ENCODE results near the gene TPSB2.
"Not testable (repeated sequence)": the region's sequence is repeated elsewhere in the genome, so short reads cannot be mapped to it uniquely, and the experiment has no call there.

TPSB2 gene

GRCh38 chr16:1260101-1260680 is 30.2 kb upstream of the TPSB2 start:
- H3K27me3 ChIP-seq (ENCODE audit: control insufficient read depth, insufficient read depth, low read length), result peaks cover 38% of the 10 kb centered on the region
- H3K4me2 ChIP-seq (ENCODE audit: low read length), result no peak overlapping the region
- no peaks in the 10 kb centered on the region for H3K4me1 ChIP-seq (ENCODE audit: control insufficient read depth, insufficient read depth, low read length)
- H3K36me3 ChIP-seq (ENCODE audit: insufficient read depth, low read length), result no peaks in the 10 kb centered on the region
- H3K9me3 ChIP-seq (replicated peaks; ENCODE audit: low read length), result no peaks in the 10 kb centered on the region
- no peak overlapping the region for H3K9ac ChIP-seq (ENCODE audit: low read depth, low read length)
- no peak overlapping the region for H3K4me3 ChIP-seq (ENCODE audit: low read length)

GRCh38 chr16:1259760-1260068 is 29.7 kb upstream of the TPSB2 start:
- H3K4me2 ChIP-seq (ENCODE audit: low read length), result no peak overlapping the region
- H3K9ac ChIP-seq (ENCODE audit: low read depth, low read length), result no peak overlapping the region
- peaks cover 38% of the 10 kb centered on the region for H3K27me3 ChIP-seq (ENCODE audit: control insufficient read depth, insufficient read depth, low read length)

GRCh38 chr16:1258906-1259759 is 29.1 kb upstream of the TPSB2 start:
- Histone ChIP-seq H3K27me3 (ENCODE audit: control insufficient read depth, insufficient read depth, low read length) (peaks cover 38% of the 10 kb centered on the region), H3K4me1 (ENCODE audit: control insufficient read depth, insufficient read depth, low read length) (no peaks in the 10 kb centered on the region), H3K9ac (ENCODE audit: low read depth, low read length) (no peak overlapping the region), H3K4me3 (ENCODE audit: low read length) (no peak overlapping the region), H3K4me2 (ENCODE audit: low read length) (no peak overlapping the region), H3K9me3 (replicated peaks; ENCODE audit: low read length) (no peaks in the 10 kb centered on the region), H3K36me3 (ENCODE audit: insufficient read depth, low read length) (no peaks in the 10 kb centered on the region)

More at GRCh38 chr16:1259760-1260068, 29.7 kb upstream of the TPSB2 start:
- no peaks in the 10 kb centered on the region for H3K36me3 ChIP-seq (ENCODE audit: insufficient read depth, low read length)
- H3K4me1 ChIP-seq (ENCODE audit: control insufficient read depth, insufficient read depth, low read length), result no peaks in the 10 kb centered on the region
- no peak overlapping the region for H3K4me3 ChIP-seq (ENCODE audit: low read length)
- no peaks in the 10 kb centered on the region for H3K9me3 ChIP-seq (replicated peaks; ENCODE audit: low read length)

- Histone ChIP-seq H3K36me3 (ENCODE audit: insufficient read depth, low read length) (no peaks in the 10 kb centered on the region), H3K4me2 (ENCODE audit: low read length) (no peak overlapping the region), H3K27me3 (ENCODE audit: control insufficient read depth, insufficient read depth, low read length) (peaks cover 38% of the 10 kb centered on the region), H3K4me1 (ENCODE audit: control insufficient read depth, insufficient read depth, low read length) (no peaks in the 10 kb centered on the region), H3K9ac (ENCODE audit: low read depth, low read length) (no peak overlapping the region), H3K9me3 (replicated peaks; ENCODE audit: low read length) (no peaks in the 10 kb centered on the region), H3K4me3 (ENCODE audit: low read length) (no peak overlapping the region)
Measured at GRCh38 chr16:1258225-1258600, 28.2 kb upstream of the TPSB2 start.

GRCh38 chr16:1257561-1258224 is 27.7 kb upstream of the TPSB2 start:
- no peak overlapping the region for H3K9ac ChIP-seq (ENCODE audit: low read depth, low read length)
- H3K27me3 ChIP-seq (ENCODE audit: control insufficient read depth, insufficient read depth, low read length), result peaks cover 38% of the 10 kb centered on the region
- no peaks in the 10 kb centered on the region for H3K36me3 ChIP-seq (ENCODE audit: insufficient read depth, low read length)
- H3K4me2 ChIP-seq (ENCODE audit: low read length), result no peak overlapping the region
- H3K4me3 ChIP-seq (ENCODE audit: low read length), result no peak overlapping the region
- H3K9me3 ChIP-seq (replicated peaks; ENCODE audit: low read length), result no peaks in the 10 kb centered on the region
- no peaks in the 10 kb centered on the region for H3K4me1 ChIP-seq (ENCODE audit: control insufficient read depth, insufficient read depth, low read length)

GRCh38 chr16:1256874-1257322 is 26.9 kb upstream of the TPSB2 start:
- Histone ChIP-seq H3K9ac (ENCODE audit: low read depth, low read length) (no peak overlapping the region), H3K27me3 (ENCODE audit: control insufficient read depth, insufficient read depth, low read length) (peaks cover 30% of the 10 kb centered on the region), H3K4me3 (ENCODE audit: low read length) (no peak overlapping the region), H3K4me1 (ENCODE audit: control insufficient read depth, insufficient read depth, low read length) (no peaks in the 10 kb centered on the region), H3K9me3 (replicated peaks; ENCODE audit: low read length) (no peaks in the 10 kb centered on the region), H3K4me2 (ENCODE audit: low read length) (no peak overlapping the region), H3K36me3 (ENCODE audit: insufficient read depth, low read length) (no peaks in the 10 kb centered on the region)

- H3K27me3 ChIP-seq (ENCODE audit: control insufficient read depth, insufficient read depth, low read length), result peaks cover 25% of the 10 kb centered on the region
- H3K36me3 ChIP-seq (ENCODE audit: insufficient read depth, low read length); H3K9me3 ChIP-seq (replicated peaks; ENCODE audit: low read length); H3K9ac ChIP-seq (ENCODE audit: low read depth, low read length); H3K4me1 ChIP-seq (ENCODE audit: control insufficient read depth, insufficient read depth, low read length); H3K4me2 ChIP-seq (ENCODE audit: low read length); H3K4me3 ChIP-seq (ENCODE audit: low read length): not testable (repeated sequence)
Measured at GRCh38 chr16:1256296-1256873, 26.4 kb upstream of the TPSB2 start.

GRCh38 chr16:1255276-1256122 is 25.5 kb upstream of the TPSB2 start, which contains the start of gene TPSD1:
TPSD1 (plus strand) TSS chr16:1256069; CDS start chr16:1256281, 212 bp downstream.
- not testable (repeated sequence) for H3K36me3 ChIP-seq (ENCODE audit: insufficient read depth, low read length); H3K9ac ChIP-seq (ENCODE audit: low read depth, low read length); H3K9me3 ChIP-seq (replicated peaks; ENCODE audit: low read length); H3K4me1 ChIP-seq (ENCODE audit: control insufficient read depth, insufficient read depth, low read length); H3K4me2 ChIP-seq (ENCODE audit: low read length); H3K4me3 ChIP-seq (ENCODE audit: low read length)
- peaks cover 17% of the 10 kb centered on the region for H3K27me3 ChIP-seq (ENCODE audit: control insufficient read depth, insufficient read depth, low read length)

- H3K4me2 ChIP-seq (ENCODE audit: low read length); H3K9ac ChIP-seq (ENCODE audit: low read depth, low read length); H3K4me3 ChIP-seq (ENCODE audit: low read length); H3K4me1 ChIP-seq (ENCODE audit: control insufficient read depth, insufficient read depth, low read length); H3K9me3 ChIP-seq (replicated peaks; ENCODE audit: low read length); H3K36me3 ChIP-seq (ENCODE audit: insufficient read depth, low read length): not testable (repeated sequence)
- H3K27me3 ChIP-seq (ENCODE audit: control insufficient read depth, insufficient read depth, low read length), result peaks cover 10% of the 10 kb centered on the region
Measured at GRCh38 chr16:1254821-1255220, 24.8 kb upstream of the TPSB2 start.

- H3K4me3 ChIP-seq (ENCODE audit: low read length); H3K9ac ChIP-seq (ENCODE audit: low read depth, low read length); H3K4me1 ChIP-seq (ENCODE audit: control insufficient read depth, insufficient read depth, low read length); H3K27me3 ChIP-seq (ENCODE audit: control insufficient read depth, insufficient read depth, low read length); H3K9me3 ChIP-seq (replicated peaks; ENCODE audit: low read length); H3K4me2 ChIP-seq (ENCODE audit: low read length); H3K36me3 ChIP-seq (ENCODE audit: insufficient read depth, low read length): not testable (repeated sequence)
Measured at GRCh38 chr16:1253701-1254364, 23.8 kb upstream of the TPSB2 start.

Measured in skeletal muscle satellite cell (primary cell).